Muscle layer of colon (tissue), 2 donors: Measurements from ENCODE around the gene PRKG1.
A peak's percentile ranks its signal among the peaks of the same experiment; 100 is the strongest.
"Not testable (repeated sequence)": the region's sequence is repeated elsewhere in the genome, so short reads cannot be mapped to it uniquely, and the experiment has no call there.

Source experiments
- H3K27ac ChIP-seq: one replicate; pipeline ENCODE4 v1.7.0; 2013; ENCODE audit warnings: low read depth, mild to moderate bottlenecking, low read length, moderate library complexity
- H3K27me3 ChIP-seq, 2 donors: one replicate each; pipeline ENCODE4 v1.7.0; 2013; ENCODE audit warnings: low read length in 2 of 2, mild to moderate bottlenecking in 2 of 2; ENCODE audit not compliant: insufficient read depth in 2 of 2, control insufficient read depth in 1 of 2
- H3K36me3 ChIP-seq: one replicate; pipeline ENCODE4 v1.7.0; 2013; ENCODE audit warnings: mild to moderate bottlenecking, low read length; ENCODE audit not compliant: insufficient read depth
- H3K4me1 ChIP-seq: one replicate; pipeline ENCODE4 v1.7.0; 2013; ENCODE audit warnings: mild to moderate bottlenecking, low read length; ENCODE audit not compliant: insufficient read depth
- H3K4me3 ChIP-seq, 2 donors: one replicate each; pipeline ENCODE4 v1.7.0; 2013; ENCODE audit warnings: low read length in 2 of 2, low read depth in 1 of 2, mild to moderate bottlenecking in 1 of 2, moderate library complexity in 1 of 2
- H3K9ac ChIP-seq: one replicate; pipeline ENCODE4 v1.7.0; 2013; ENCODE audit warnings: low read length
- H3K9me3 ChIP-seq: one replicate; pipeline ENCODE4 v1.7.0; 2013; ENCODE audit warnings: mild to moderate bottlenecking, low read length
- donor health status: abdominal sarcoma.
- donor health status: Adenocarcinoma of cecum.

Gene PRKG1

DNA sequence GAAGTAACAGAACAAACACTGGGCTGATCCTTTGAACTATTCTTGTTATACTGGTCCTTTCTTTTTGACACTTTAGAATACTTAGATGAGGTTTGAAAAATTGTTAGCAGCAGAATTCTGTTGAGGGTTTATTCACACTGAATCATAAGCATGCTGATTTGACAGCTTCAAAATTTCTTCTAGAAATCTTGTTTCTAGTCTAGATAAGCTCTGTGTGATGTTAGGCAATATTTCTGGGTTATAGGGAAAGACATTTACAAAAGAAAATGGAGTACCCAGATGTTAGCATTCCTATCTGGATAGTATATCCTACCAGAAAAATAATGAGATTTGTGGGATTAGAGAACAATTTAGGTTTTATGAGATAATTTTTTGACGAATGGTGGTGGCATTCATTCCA is 613.0 kb downstream of the PRKG1 start:
- H3K27ac ChIP-seq = no peak overlapping the region
- H3K27me3 ChIP-seq = no peaks in the 10 kb centered on the region
- H3K4me3 ChIP-seq = no peak overlapping the region

DNA sequence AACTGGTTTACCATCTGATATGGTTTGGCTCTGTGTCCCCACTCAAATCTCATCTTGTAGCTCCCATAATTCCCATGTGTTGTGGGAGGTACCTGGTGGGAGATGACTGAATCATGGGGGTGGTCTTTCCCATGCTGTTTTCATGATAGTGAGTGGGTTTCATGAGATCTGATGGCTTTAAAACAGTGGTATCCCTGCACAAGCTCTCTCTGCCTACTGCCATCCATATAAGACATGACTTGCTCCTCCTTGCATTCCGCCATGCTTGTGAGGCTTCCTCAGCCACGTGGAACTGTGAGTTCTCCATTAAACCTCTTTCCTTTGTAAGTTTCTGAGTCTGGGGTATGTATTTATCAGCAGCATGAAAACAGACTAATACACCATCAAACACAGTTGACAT is 614.5 kb downstream of the PRKG1 start:
- not testable (repeated sequence) for H3K9me3 ChIP-seq, H3K4me1 ChIP-seq, H3K27ac ChIP-seq, H3K27me3 ChIP-seq, H3K9ac ChIP-seq, H3K36me3 ChIP-seq, H3K4me3 ChIP-seq

More for the DNA sequence above, 613.0 kb downstream of the PRKG1 start:
- Histone ChIP-seq H3K9me3 (no peaks in the 10 kb centered on the region), H3K4me1 (no peaks in the 10 kb centered on the region), H3K9ac (no peak overlapping the region), H3K36me3 (no peaks in the 10 kb centered on the region)

DNA sequence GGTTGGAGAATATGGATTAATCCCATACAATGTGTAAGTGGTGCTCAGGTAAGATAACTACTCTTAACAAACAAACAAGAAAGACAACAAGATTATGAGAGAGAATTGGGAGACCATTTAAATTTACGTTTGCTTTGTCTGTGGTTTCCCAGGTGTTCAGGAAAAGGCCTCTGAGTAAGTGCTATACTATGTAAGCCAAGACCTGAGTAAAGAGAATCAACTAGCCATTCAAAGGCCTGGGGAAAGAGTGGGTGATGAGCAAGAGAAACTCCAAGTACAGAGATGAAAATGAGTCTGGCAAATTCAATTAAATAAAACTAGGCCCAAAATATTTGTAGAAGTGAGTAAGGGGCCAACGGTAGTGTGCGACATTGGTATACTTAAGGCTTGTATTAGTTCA is 615.2 kb downstream of the PRKG1 start:
- Histone ChIP-seq H3K9ac (no peak overlapping the region), H3K4me3 (no peak overlapping the region), H3K9me3 (no peaks in the 10 kb centered on the region), H3K27me3 (no peaks in the 10 kb centered on the region), H3K27ac (no peak overlapping the region), H3K4me1 (no peaks in the 10 kb centered on the region), H3K36me3 (no peaks in the 10 kb centered on the region)

DNA sequence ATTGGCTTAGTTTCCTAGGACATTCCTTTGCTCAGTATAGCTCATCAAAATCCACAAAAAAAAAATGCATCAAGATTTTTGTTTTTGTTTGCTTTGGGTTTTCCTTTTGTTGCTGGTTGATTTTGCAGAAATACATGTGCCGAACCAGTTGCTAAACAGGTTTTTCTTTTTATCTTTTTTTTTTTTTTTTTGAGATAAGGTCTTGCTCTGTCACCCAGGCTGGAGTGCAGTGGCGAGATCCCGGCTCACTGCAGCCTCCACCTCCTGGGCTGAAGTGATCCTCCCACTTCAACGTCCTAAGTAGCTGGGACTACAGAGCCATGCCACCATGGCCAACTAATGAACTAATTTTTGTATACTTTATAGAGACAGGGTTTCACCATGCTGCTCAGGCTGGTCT is 616.8 kb downstream of the PRKG1 start:
- Histone ChIP-seq H3K9ac (no peak overlapping the region), H3K4me1 (peaks cover 8% of the 10 kb centered on the region), H3K9me3 (no peaks in the 10 kb centered on the region), H3K4me3 (no peak overlapping the region), H3K36me3 (no peaks in the 10 kb centered on the region), H3K27ac (no peak overlapping the region), H3K27me3 (no peaks in the 10 kb centered on the region)

DNA sequence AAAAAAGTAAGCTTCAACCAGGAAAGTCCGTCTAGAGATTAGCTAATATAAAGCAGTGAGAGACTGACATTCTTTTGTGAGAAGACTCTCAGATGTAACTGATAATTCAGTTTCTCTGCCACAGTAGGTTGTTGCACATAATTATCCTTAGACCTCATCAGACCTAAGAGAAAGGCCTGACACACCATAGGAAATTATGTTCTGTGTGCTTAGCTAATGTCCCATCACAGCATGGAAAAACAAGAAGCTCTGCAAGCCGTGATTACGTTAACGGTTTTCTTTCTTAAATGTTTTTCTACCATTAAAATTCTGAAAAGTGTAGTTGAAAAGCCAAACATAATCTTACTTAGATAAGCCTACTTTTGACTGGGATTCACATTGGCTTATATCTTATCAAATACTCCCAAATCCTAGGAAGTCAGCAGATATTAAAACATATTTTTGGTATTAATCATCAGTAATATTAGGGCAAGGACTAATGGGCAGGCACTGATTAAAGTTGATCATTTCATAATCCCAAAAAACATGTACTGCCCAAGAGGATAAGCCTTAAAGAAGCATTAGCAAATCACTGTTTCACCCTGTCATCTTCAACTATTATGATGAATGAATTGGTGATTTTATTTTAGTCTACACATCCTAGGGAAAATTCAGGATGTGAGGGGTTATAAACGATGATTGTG is 619.9 kb downstream of the PRKG1 start:
- Histone ChIP-seq H3K4me1 (peaks cover 32% of the 10 kb centered on the region), H3K4me3 (no peak overlapping the region), H3K9me3 (no peaks in the 10 kb centered on the region), H3K27ac (no peak overlapping the region), H3K36me3 (no peaks in the 10 kb centered on the region), H3K27me3 (no peaks in the 10 kb centered on the region), H3K9ac (no peak overlapping the region)

DNA sequence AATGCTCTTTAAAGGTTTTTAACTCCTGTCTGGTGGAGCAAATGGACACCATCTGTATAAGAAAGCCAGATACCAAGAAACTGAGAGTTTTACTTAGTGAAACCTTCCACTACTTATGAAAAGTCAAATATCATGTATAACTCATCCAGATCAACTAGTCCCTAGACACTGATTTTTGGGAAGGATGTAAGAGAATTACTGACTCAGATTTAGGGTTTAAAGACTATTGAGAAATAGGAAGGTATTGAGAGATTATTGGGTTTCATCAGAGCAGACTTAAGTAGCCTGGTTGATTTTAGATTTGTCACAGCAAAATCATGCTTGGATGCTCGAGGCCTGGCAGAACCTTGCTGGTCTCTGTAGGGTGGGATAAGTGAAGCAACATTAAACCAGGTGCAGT is 622.0 kb downstream of the PRKG1 start:
- no peak overlapping the region for H3K9ac ChIP-seq
- no peak overlapping the region for H3K4me3 ChIP-seq
- H3K27ac ChIP-seq = no peak overlapping the region
- peaks cover 32% of the 10 kb centered on the region for H3K4me1 ChIP-seq
- no peaks in the 10 kb centered on the region for H3K27me3 ChIP-seq
- no peaks in the 10 kb centered on the region for H3K36me3 ChIP-seq
- no peaks in the 10 kb centered on the region for H3K9me3 ChIP-seq

DNA sequence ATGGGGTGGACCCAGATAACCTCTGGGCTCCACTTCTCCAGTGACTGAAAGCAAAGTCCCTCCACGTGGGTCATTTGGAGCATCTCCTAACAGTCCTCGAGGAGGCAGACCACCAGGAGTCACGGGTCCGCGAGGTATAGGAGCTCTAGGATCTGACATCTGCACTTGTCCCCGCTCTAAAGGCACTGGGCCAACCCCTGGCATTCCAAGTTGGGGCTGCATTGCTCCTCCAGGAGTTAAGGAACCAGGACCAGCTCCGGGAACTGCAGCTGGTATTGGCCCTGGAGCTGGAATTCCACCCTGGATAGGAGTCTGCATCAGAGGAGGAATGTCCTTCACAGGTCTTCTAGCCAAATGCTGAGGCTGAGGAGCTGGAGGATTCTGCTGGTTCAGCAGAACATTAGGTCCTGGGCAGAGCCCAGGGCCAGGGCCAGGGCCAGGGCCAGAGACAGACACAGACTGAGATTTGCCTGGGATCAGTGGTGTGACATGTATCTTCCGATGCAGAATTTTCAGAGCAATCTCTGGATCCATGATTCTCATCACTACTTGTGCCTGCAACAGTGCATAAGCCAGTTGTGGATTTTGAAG is 624.3 kb downstream of the PRKG1 start:
- Histone ChIP-seq H3K4me3 (peak overlapping the region; percentile 49 to 94), H3K4me1 (peaks cover 32% of the 10 kb centered on the region), H3K27me3 (no peaks in the 10 kb centered on the region), H3K9ac (peak overlapping the region; percentile 75), H3K36me3 (no peaks in the 10 kb centered on the region), H3K9me3 (no peaks in the 10 kb centered on the region), H3K27ac (peak overlapping the region; percentile 94)

DNA sequence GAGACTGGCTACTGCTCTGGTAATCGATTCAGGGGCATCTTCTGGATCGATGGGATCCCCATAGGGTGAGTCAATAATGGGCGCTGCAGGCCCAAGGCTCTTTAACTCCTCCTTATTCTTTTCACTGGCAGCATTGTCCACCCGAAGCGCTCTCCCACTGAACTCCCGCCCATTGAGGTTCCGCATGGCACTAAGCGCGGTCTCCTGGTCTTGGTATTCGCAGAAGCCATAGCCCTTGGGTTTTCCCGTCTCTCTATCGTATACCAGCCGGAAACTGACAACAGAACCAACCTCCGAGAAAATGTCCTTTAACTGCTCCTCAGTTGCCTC is 624.8 kb downstream of the PRKG1 start:
- peaks cover 32% of the 10 kb centered on the region for H3K4me1 ChIP-seq
- H3K4me3 ChIP-seq = peak overlapping the region; percentile 49 to 94
- no peaks in the 10 kb centered on the region for H3K36me3 ChIP-seq
- H3K27ac ChIP-seq = peak overlapping the region; percentile 94
- H3K9me3 ChIP-seq = no peaks in the 10 kb centered on the region
- no peaks in the 10 kb centered on the region for H3K27me3 ChIP-seq
- peak overlapping the region; percentile 75 for H3K9ac ChIP-seq

DNA sequence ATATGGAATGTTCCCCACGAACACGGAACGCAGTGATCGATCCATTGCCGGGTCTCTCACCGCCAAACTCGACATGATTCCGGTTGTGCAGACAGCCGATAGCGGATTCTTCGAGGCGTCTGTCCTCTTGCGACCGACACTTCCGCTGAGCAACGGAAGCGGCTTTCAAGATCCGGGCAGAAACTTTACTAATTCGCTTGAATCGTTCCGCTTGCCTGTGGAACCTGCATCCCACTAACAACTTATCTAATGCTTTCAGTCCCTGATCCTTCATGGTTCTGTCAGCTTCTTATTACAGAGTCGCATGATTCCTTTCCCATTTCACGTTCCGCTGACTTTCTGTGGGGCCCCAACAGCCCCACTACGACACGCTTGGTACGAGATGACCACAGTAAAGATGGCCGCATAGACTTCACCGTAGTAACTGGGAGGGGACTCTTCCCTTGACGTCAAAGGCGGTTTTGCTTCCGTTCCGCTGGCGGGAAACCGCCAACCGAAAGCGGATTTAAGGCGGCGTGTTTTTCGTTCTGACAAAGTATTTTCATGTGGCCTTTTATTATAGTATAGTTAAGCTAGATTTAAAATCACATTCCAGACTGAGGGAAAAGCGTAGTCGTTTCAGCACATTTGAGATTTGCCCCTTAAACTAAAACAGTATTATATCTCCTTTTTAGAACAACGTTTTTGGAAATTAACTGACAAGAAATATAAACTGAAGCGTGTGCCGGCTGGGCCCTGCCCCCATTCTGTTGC is 625.4 kb downstream of the PRKG1 start, which contains the start of gene CSTF2T:
Gene CSTF2T (minus strand): TSS at position 121 of the 753 bp plus-strand sequence. CDS start 46 bp downstream, at position 75.
- peaks cover 32% of the 10 kb centered on the region for H3K4me1 ChIP-seq
- peak within 1 kb of the TSS; percentile 75 for H3K9ac ChIP-seq
- H3K27ac ChIP-seq = peak within 1 kb of the TSS; percentile 94
- H3K36me3 ChIP-seq = no peaks in the 10 kb centered on the region
- no peaks in the 10 kb centered on the region for H3K9me3 ChIP-seq
- H3K27me3 ChIP-seq = no peaks in the 10 kb centered on the region
- H3K4me3 ChIP-seq = peak within 1 kb of the TSS; percentile 49 to 94

DNA sequence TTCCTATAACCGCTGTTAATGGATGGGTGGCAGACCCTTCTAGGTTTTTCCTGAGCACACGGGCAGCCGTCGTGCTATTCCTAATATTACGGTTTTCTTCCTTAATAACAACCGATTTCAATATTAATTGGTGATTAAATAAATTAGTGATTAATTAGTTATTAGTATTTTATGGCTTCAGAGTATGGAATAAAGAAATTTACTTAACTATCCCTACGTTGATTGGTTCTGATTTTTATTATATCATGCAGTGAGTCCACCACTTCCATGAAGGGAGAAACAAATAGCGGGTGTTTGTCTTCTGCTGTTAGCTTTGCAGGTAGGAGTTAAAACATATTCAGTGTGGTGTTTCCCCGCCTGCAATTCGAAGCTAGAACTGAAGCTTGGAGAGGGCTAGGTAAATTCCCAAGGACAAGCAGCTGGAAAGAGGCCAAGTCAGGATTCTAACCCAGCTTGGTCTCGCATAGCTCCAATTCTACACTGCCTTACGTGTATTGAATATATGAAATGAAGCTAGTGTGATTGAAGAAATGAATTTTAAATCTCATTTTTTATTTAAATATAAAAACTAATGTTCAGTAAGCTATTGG is 626.0 kb downstream of the PRKG1 start:
- Histone ChIP-seq H3K4me1 (peaks cover 32% of the 10 kb centered on the region), H3K36me3 (no peaks in the 10 kb centered on the region), H3K4me3 (peak overlapping the region; percentile 22 to 94), H3K9me3 (no peaks in the 10 kb centered on the region), H3K27me3 (no peaks in the 10 kb centered on the region), H3K27ac (peak overlapping the region; percentile 94), H3K9ac (peak overlapping the region; percentile 75)

DNA sequence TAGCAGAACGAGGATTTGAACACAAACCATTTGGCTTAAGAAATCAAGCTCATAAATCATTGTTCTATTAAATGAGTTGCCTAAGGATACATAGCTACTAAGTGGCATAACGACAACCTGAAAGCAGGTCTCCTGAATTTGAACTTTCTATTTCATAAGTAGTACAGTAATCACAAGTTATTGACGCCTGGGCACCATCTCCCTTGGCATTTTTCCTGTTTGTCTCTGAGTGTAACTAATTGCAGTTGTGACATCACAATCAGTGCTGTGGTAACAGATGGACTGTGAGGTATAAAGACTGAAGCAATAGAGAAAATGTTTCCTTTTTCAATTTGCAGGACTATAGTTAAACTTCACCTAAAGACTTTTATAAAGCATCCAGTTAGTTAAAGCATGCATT is 631.5 kb downstream of the PRKG1 start:
- H3K4me3 ChIP-seq = no peak overlapping the region
- no peaks in the 10 kb centered on the region for H3K27me3 ChIP-seq
- H3K4me1 ChIP-seq = peaks cover 41% of the 10 kb centered on the region
- no peaks in the 10 kb centered on the region for H3K9me3 ChIP-seq
- no peaks in the 10 kb centered on the region for H3K36me3 ChIP-seq
- peak overlapping the region; percentile 59 for H3K27ac ChIP-seq
- H3K9ac ChIP-seq = no peak overlapping the region
